Duodenal mucosa (tissue), 2 donors: ENCODE data around the gene TRPM1.

Source experiments
- H3K27ac ChIP-seq: one replicate; pipeline ENCODE4 v1.7.0; 2013; ENCODE audit warnings: low read depth, low read length
- H3K27me3 ChIP-seq, 2 donors: one replicate each; pipeline ENCODE4 v1.7.0; 2013; ENCODE audit warnings: low read length in 2 of 2, control low read depth in 1 of 2; ENCODE audit not compliant: insufficient read depth in 2 of 2, control insufficient read depth in 1 of 2
- H3K36me3 ChIP-seq, 2 donors: one replicate each; pipeline ENCODE4 v1.7.0; 2013; ENCODE audit warnings: low read length in 2 of 2, control low read depth in 1 of 2; ENCODE audit not compliant: insufficient read depth in 2 of 2, control insufficient read depth in 1 of 2
- H3K4me1 ChIP-seq, 2 donors: one replicate each; pipeline ENCODE4 v1.7.0; 2013; ENCODE audit warnings: low read length in 2 of 2, control low read depth in 1 of 2; ENCODE audit not compliant: insufficient read depth in 2 of 2, control insufficient read depth in 1 of 2
- H3K4me3 ChIP-seq, 2 donors: one replicate each; pipeline ENCODE4 v1.7.0; 2013; ENCODE audit warnings: low read length in 2 of 2, low read depth in 1 of 2
- H3K9ac ChIP-seq, 2 donors: one replicate each; pipeline ENCODE4 v1.7.0; 2013; ENCODE audit warnings: low read length in 2 of 2, low read depth in 1 of 2
- H3K9me3 ChIP-seq, 2 donors: one replicate each; pipeline ENCODE4 v1.7.0; 2013; ENCODE audit warnings: low read length in 2 of 2, control low read depth in 1 of 2; ENCODE audit not compliant: control insufficient read depth in 1 of 2

TRPM1 gene

DNA sequence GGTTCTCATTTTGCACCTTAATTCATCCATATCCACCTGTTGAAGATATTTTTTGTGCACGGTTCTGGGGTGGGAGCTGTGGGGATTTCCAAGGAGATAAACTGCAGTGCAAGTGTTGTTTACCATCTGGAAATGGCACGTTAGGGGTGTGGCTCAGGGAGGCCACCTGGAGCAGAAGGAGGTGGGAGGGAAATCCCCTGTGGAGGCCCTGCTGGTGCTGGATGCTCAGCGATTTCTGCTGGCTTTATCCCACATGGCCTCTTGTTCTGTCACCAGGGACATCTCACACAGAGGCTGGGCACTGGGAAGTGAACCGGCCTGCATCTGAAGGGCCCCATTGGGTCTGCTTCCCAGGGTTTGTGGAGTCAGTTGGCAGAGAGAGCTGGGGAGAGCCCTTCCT lies 24.3 kb downstream of the TRPM1 start:
- H3K9me3 ChIP-seq, result no peaks in the 10 kb centered on the region
- H3K36me3 ChIP-seq, result no peaks in the 10 kb centered on the region
- no peak overlapping the region for H3K27ac ChIP-seq
- H3K9ac ChIP-seq, result no peak overlapping the region
- H3K27me3 ChIP-seq, result no peaks in the 10 kb centered on the region
- no peak overlapping the region for H3K4me3 ChIP-seq
- peaks cover 9 to 10% of the 10 kb centered on the region in 2 donors for H3K4me1 ChIP-seq

DNA sequence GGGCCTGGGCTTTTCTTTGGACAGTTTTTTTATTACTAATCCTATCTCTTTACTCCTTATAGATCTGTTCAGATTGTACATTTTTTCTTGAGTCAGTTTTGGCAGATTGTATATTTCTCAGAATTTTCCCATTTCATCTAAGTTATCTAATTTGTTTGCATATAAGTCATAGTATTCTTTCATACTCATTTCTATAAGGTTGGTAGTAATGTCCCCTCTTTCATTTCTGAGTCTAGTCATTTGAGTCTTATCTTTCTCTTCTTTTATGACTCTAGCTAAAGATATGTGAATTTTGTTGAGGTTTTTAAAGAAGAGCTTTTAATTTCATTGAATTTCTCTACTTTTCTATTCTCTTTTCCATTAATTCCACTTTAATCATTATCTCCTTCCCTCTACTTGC lies 27.2 kb downstream of the TRPM1 start:
- H3K27ac ChIP-seq, result no peak overlapping the region
- no peak overlapping the region for H3K9ac ChIP-seq
- no peak overlapping the region for H3K4me3 ChIP-seq
- H3K4me1 ChIP-seq, result no peaks in the 10 kb centered on the region
- H3K27me3 ChIP-seq, result no peaks in the 10 kb centered on the region
- no peaks in the 10 kb centered on the region for H3K36me3 ChIP-seq
- no peaks in the 10 kb centered on the region for H3K9me3 ChIP-seq

DNA sequence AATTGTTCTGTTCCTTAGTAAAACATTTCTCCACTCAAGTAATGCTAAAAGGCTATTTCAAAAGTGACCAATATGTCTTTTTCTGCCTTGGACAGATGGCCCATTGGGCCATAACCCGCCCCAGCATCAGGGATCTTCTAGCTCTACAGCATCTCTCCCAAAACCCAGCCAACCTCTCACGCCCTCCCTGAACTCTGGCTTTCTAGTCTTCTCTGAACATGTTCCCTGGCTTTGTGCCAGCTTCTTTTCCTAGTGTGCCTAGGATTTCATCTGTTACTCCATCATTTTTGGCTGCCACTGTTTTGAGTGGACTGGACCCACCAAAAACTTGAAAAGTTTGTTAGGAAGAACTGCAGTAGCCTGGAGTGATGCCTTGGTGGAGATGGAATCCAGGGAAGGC lies 30.7 kb downstream of the TRPM1 start:
- no peak overlapping the region for H3K9ac ChIP-seq
- no peaks in the 10 kb centered on the region for H3K36me3 ChIP-seq
- H3K27ac ChIP-seq, result no peak overlapping the region
- H3K9me3 ChIP-seq, result no peaks in the 10 kb centered on the region
- no peaks in the 10 kb centered on the region for H3K27me3 ChIP-seq
- no peaks in the 10 kb centered on the region for H3K4me1 ChIP-seq
- no peak overlapping the region for H3K4me3 ChIP-seq

DNA sequence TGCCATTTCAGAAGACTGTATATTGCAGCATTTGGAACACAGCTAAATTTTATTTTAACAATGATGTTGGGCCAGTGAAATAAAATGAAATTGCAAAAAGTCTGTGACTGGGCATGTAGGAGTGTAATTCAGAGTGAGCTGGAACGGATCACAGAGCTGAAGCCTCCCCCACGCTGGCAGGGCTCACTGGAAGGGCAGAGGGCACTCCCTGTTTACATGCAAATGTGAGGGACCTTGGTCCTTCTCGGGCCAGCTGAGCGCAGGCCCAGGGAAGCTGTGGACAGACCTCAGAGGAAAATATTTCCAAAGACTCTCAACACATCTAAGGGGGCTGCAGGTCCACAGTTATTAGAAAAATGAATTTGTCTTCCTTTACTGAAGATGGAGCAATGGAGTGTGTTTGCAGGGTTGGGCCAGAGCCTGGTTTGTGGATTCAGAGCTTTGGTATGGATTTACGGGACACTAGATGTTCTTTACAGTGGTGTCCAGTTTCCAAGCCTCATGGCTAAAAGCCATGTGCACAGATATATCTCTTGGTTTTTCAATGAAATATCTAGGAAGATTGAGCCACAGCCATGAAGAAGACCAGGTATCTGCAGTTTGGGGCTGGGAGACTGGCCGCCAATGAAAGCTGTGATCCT lies 32.0 kb downstream of the TRPM1 start:
- Histone ChIP-seq H3K36me3 (no peaks in the 10 kb centered on the region), H3K9me3 (no peaks in the 10 kb centered on the region), H3K27ac (no peak overlapping the region), H3K4me3 (no peak overlapping the region), H3K4me1 (no peaks in the 10 kb centered on the region), H3K27me3 (no peaks in the 10 kb centered on the region), H3K9ac (no peak overlapping the region)

DNA sequence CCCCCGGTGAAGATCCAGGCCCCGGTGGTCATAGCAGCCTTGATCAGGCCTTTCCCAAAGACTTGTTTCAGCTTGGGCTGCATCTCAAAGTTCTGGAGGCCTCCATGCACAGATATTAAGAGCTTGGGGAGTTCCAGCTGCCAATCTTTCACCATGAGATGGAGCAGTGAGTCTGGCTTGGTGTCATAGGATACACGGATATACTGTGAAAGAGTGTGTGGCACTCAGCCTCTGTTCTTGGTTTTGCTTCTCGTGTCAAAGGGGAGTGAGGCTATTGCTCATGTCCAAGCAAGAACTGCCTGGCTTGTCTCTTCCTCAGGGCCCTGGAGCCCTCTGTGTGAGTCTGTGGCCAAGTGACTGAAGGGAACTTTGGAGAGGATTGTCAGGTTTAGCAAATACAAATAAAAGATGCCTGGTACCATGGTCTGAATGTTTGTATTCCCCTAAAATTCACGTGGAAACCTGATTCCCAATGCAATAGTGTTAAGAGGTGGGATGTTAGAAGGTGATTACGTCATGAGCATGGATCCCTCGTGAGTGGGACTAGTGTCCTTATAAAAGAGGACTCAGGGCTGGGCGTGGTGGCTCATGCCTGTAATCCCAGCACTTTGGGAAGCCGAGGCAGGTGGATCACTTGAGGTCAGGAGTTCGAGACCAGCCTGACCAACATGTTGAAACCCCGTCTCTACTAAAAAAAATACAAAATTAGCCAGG lies 33.5 kb downstream of the TRPM1 start:
- H3K4me3 ChIP-seq, result no peak overlapping the region
- no peaks in the 10 kb centered on the region for H3K36me3 ChIP-seq
- no peaks in the 10 kb centered on the region for H3K4me1 ChIP-seq
- H3K27ac ChIP-seq, result no peak overlapping the region
- no peaks in the 10 kb centered on the region for H3K9me3 ChIP-seq
- H3K27me3 ChIP-seq, result no peaks in the 10 kb centered on the region
- no peak overlapping the region for H3K9ac ChIP-seq

DNA sequence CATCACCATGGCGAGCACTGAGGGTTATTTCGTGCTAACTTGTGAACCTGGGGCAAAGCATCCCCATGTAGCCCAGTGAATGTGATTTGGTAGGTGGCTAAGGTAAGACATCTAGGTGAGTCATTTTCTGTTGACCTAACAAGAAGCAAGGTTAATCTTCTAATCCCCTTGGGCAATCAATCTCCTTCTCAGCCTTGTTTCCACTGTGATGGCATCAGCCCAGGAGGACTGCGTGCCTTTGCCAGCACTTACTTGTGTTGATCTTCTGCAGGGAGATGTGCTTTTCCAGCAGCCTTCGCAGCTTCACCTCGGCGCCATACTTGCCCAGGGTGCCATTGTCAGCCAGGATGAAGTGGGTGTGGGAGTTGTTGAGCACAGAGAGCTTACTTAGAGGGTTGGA lies 35.7 kb downstream of the TRPM1 start:
- H3K4me1 ChIP-seq, result no peaks in the 10 kb centered on the region
- H3K36me3 ChIP-seq, result no peaks in the 10 kb centered on the region
- no peak overlapping the region for H3K9ac ChIP-seq
- H3K9me3 ChIP-seq, result no peaks in the 10 kb centered on the region
- no peaks in the 10 kb centered on the region for H3K27me3 ChIP-seq
- H3K4me3 ChIP-seq, result no peak overlapping the region
- no peak overlapping the region for H3K27ac ChIP-seq

DNA sequence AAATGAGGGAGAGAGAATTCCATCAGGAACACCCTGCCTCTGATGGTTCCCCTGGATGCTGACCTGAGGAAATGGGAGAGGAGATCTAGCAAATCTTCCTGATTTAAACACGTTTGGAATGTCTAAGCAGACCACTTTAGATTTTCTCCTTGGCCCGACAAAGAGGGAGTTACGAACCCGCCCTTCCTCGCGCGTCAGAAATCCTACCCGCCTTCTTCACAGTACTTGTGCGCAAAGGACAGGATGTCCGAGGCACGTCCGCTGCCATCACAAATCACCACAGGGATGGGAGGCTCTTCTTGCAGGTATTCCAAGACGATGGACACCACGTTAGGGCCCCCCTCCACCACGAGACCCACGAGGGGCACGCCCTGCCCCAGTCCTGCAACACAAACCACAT lies 38.6 kb downstream of the TRPM1 start:
- no peaks in the 10 kb centered on the region for H3K4me1 ChIP-seq
- H3K27me3 ChIP-seq, result no peaks in the 10 kb centered on the region
- H3K9ac ChIP-seq, result no peak overlapping the region
- H3K27ac ChIP-seq, result no peak overlapping the region
- no peaks in the 10 kb centered on the region for H3K36me3 ChIP-seq
- H3K4me3 ChIP-seq, result no peak overlapping the region
- no peaks in the 10 kb centered on the region for H3K9me3 ChIP-seq

DNA sequence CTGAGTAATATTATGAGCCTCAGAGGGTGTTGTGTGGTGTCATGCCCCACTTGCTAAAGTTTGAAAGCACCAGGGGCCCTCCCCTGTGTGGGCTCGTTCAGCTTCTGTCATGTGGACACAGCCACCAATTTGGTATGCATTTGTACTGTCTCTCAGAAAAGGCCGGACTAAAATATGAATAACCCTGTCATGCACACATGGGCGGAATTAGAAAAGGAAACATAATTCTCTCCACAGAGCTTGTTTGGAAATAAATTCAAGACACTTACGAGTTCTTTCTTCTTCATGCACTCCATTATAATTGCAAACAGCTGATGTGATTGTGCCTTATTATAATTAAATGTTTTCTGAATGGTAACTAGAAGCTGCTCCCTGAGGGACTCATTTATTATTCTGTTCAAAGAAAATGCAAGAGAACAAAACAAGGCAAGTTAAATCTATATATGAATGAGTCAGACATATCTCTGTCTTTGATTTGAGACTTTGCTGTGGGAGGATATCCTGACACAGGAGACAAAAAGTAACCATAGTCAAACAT lies 39.1 kb downstream of the TRPM1 start:
- H3K36me3 ChIP-seq, result no peaks in the 10 kb centered on the region
- no peaks in the 10 kb centered on the region for H3K4me1 ChIP-seq
- no peaks in the 10 kb centered on the region for H3K27me3 ChIP-seq
- H3K9ac ChIP-seq, result no peak overlapping the region
- no peak overlapping the region for H3K27ac ChIP-seq
- no peak overlapping the region for H3K4me3 ChIP-seq
- no peaks in the 10 kb centered on the region for H3K9me3 ChIP-seq

DNA sequence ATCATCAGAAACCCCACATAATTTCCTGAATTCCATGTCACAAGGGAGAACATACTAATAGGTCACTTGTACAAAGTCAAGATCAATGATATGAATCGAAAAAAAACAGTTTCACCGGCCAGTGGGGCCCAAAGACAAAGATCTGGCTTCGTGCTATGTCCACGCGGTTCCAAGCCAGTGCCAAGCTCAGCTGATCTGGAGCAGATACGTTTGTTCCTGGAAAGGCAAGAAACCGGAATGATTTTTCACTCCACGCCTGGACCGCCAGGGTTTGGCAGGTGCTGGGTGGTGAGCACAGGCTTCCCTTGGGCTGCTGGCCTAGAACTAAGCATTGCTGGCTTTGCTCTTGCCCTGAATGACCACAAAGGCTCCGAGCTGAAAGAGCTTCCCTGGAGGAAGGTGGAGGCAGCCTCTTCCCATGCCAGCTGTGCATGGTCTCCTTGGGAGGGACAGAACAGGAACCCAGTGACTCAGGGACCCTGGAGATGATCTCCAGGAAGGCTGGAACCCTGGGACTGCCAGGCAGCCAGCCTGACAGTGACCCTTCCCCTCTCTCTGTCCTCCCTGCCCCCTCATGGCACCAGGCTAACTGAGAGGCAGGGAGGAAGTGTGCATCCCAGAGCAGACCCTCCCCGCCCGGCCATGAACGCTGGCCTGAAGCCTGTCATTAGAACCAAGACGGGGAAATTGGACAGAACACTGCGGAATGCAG lies 40.9 kb downstream of the TRPM1 start:
- no peak overlapping the region for H3K9ac ChIP-seq
- H3K9me3 ChIP-seq, result no peaks in the 10 kb centered on the region
- no peak overlapping the region for H3K4me3 ChIP-seq
- H3K27ac ChIP-seq, result no peak overlapping the region
- H3K36me3 ChIP-seq, result no peaks in the 10 kb centered on the region
- H3K27me3 ChIP-seq, result no peaks in the 10 kb centered on the region
- no peaks in the 10 kb centered on the region for H3K4me1 ChIP-seq

DNA sequence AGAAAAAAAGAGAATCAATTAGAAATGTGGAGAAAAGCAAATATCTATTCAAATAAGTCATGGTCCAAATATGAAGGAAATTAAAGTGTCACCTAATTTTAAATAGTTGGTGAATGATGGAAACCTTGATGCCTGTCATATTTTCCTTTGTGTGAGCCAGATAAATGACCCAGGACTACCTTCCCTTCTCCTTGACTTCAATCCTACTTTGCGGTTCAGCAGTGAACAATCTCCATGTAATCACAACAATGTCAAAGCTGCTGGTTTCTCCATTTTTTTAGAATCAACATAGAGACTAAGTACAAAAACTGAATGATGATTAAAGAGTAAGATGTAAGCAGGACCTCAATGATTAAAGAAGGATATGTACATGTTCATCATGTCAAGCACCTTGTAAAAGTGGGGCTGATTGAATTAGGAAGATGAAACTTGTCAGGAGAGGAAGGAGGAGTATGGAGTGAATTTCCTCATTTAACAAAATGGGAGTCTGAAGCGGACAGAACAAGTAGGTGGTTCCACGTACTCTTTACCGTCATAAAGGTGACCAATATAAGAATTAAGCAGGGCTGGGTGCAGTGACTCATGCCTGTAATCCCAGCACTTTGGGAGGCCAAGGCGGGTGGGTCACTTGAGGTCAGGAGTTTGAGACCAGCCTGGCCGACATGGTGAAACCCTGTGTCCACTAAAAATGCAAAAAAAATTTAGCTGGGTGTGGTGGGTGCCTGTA lies 43.1 kb downstream of the TRPM1 start:
- Histone ChIP-seq H3K4me1 (no peaks in the 10 kb centered on the region), H3K36me3 (no peaks in the 10 kb centered on the region), H3K27me3 (no peaks in the 10 kb centered on the region), H3K4me3 (no peak overlapping the region), H3K9ac (no peak overlapping the region), H3K9me3 (no peaks in the 10 kb centered on the region), H3K27ac (no peak overlapping the region)
